GM19025 (cell line): Measurements from ENCODE around the gene CHD2.

Source experiments
- ATAC-seq: cut with Tn5 transposase; IDR thresholded peaks from one replicate; pipeline ENCODE4 v1.9.1; 2021; ENCODE audit warnings: mild to moderate bottlenecking, low read depth, moderate library complexity; ENCODE audit not compliant: unreplicated experiment

Gene CHD2

GRCh38 chr15:92884436-92885223 is 15.5 kb upstream of the CHD2 start:
- no peak for ATAC-seq

GRCh38 chr15:92885224-92886041 is 14.7 kb upstream of the CHD2 start:
- ATAC-seq, result no peak

GRCh38 chr15:92886042-92886537 is 14.0 kb upstream of the CHD2 start:
- ATAC-seq, result no peak

- ATAC-seq, result no peak
These were observed 13.3 kb upstream of the CHD2 start for GRCh38 chr15:92886815-92887214.

DNA sequence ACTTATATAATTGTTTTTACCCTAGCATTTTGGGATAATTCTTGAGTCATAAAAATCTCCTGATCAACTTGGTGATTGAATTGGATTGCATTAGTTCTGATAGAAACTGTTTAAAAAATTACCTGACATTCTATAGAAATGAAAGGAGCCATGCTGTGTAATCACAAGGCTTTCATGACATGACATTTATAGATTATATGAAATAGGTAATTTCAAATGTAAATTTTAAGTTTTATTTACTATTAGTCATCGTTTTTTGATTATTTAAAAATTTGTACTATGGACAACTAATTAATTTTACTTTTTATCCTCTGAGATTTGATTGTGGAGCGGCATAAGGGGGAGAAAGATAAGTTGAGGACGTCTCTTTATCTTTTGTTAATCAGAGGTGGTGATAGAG is 12.3 kb upstream of the CHD2 start:
- ATAC-seq, result no peak

DNA sequence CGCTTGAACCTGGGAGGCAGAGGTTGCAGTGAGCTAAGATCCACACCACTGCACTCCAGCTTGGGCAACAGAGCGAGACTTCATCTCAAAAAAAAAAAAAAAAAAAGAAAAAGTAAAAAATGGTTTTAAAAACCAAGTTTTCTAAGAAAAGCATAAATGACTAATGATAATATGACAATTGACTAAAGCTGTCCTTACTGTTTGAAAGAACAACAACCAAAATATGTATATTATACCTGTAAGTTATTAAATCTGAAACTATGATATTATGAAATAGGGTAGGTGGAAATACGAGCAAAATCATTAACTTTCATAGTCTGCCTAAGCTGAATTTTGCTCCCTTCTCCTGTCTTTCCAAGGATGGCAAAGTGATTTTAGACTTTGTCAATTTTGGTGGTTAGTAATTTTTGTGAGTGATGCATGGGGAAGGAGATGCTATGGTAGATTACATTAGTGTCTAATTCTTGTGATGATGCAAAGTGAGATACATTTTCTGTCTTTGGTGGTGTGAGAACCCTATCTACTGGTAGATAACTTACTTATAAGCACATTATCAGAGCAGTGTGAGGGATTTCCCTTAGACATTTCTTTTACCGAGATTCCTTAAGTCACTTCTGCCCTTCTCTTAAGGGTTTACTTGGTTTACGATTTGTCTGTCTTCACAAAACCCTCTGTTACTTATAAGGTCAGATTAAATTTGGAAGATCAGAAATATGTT is 10.6 kb upstream of the CHD2 start:
- ATAC-seq, result no peak

DNA sequence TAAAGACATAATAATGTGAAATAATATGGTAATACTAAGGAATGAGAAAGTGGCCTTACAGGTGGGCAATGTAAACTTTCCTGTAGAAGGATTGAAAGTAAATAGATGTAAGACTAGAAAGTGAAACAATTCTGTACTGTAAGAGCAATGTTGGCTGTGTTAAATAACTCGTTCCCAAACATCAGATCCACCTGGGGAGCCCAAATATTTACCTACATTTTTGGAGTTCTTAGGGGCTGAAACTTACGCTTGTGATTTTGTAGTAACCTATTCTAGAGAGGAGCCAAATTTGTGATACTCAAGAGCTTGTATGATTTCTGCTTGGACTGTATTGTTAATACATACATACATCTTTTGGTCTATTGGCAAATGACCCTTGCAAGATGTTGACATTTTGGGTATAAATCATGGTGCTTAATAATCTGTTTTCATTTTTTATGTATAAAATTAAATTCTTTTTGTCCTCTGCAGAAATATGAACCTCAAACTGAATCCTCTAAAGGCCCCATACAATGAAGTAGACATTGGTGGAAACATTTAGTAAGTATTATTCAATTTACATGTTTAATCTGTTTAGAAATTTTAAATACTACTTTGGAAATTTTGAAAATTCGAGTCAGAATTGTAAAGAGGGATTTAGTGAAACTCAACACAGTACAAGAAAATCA is 8.5 kb upstream of the CHD2 start:
- no peak for ATAC-seq

DNA sequence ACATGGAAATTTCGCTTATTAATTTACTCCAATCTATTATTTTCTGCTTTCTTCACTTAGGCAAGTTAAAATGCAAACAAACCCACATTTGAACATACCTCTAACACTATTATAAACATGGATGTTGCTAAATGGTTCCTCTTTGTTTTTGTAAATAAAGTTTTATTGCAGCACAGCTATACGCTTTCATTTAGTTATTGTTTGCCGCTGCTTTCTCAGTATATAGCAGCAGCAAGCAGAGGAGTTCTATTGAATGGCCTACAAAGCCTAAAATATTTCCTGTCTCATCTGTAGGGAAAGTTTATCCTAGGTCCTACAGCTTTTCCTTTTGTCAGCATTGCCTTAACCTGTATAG is 7.9 kb upstream of the CHD2 start:
- ATAC-seq, result no peak

DNA sequence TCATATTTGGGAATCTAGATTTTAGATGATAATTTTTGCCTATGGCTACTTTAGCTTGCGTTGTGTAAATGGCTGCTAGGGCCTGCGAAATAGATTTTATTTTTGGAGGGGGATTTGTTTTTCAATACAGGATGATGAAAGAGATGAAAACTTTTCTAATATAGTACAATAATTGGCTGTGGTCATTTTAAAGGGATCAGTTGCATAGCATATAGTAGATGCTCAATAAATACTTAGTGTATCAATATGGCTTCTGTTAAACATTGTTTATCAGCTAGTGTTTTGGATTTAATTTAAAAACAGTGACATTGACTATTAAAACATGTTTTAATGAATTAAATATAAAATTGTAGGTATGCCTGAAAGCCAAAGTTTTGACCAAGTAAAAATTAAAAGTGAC is 6.9 kb upstream of the CHD2 start:
- ATAC-seq, result no peak

- ATAC-seq, result no peak
These were observed 3.6 kb upstream of the CHD2 start for GRCh38 chr15:92896561-92896960.

GRCh38 chr15:92897620-92898019 is 2.5 kb upstream of the CHD2 start:
- no peak for ATAC-seq

- ATAC-seq, result no peak
These were observed 1.0 kb upstream of the CHD2 start for GRCh38 chr15:92898988-92899582.

DNA sequence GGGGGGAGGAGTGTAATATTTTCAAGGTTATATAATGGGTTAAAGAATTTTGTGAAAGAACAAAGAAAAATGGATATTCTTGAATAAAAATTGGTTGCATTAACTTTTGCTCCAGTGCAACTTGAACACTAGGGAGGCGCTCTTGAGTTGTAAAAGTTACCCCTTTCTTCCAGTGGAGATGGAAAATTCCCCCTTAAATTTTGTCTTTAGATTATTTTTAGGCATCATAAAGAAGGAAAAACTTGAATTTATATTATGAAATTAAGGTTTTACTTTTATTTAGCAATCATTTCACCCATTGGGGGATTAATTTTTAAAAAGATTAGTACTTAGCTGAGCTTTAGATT is 550 bp upstream of the CHD2 start:
- no peak for ATAC-seq

DNA sequence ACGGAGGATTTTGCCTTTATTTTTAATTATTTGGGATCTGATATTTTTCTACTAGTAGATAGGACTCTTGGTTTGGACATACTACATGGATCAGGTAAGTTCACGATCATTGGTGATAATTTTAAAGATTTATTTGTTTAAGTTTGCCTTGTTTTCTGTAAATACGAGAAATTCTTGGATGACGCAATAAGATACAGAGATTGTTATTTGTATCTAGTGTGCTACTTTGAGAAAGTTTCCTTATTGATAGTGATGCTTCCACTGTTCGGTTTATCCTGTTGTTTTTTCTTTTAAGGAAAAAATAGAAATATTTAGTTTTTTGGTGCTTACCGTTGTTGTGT is 577 bp downstream of the CHD2 start:
- no peak for ATAC-seq

GRCh38 chr15:92901072-92901761 is 1.1 kb downstream of the CHD2 start:
- ATAC-seq, result no peak

DNA sequence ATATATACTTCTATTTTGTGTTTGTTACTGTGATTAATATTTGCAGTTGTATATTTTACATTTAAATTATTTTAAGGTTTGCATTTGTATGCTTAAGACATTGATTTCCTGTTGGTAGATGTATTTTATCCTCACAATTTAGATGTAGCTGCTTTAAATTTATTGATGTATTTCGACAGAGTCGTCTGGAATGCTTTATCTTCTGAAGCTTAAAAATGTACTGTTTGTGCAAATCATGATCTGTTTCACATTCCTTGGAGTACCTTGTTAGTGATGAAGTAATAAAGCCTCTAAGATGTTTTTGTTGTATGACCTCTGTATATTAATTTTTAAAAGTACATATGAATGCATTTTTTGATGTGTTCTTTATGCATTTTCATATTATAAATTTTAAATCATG is 1.9 kb downstream of the CHD2 start:
- no peak for ATAC-seq

DNA sequence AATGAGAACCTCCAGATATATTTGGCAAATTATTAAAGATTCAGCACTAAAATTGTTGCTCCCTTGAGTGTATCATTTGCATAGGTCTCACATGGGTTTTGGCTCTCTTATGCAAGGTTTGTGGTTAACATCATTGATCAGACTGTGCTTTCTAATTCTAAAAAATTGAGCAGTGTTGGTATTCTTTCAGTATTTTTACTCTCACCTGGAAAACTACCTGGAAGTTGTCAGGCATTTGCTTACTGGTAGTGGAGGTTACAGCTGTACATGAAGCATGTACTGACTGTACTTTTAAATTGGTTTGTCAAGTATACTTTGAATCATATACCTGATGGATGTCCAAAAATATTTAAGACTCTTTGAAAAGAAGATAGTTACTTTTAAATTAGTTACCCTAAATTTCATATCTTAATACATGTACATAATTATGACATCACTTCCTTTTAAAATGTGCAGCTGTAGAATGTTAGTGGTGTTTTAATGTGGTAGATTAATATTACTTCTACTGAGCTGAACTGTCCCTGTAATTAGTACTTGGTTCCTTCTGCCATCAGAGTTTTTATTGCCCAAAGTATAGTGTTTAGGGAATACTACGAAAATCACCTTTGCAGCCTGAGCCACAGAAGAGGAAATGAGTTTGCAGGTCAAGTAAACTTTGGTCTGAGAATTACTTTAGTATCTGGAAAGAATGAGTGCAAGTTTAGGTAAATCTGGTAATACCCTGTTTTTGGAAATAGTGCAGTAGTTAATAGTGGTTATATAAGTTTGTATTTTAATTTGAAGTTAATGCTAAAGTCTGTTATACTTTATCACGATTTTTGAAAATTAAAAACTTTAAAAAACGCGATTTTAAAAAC is 2.8 kb downstream of the CHD2 start:
- no peak for ATAC-seq

- no peak for ATAC-seq
These were observed 3.5 kb downstream of the CHD2 start for GRCh38 chr15:92903631-92903965.
